Liver (tissue), 9 donors: ENCODE data around the gene CKM. TPM values are rescaled to one million over a fixed set of nuclear protein-coding genes. Genes with fewer than 3 reads are reported as not detected.

Experiments
- DNase-seq: peaks from one replicate; pipeline ENCODE4 v3.0.0-alpha.2; 2017; ENCODE audit warnings: low spot score
- H3K27ac ChIP-seq, 2 donors: one replicate each; pipeline ENCODE4 v1.7.0; 2013; ENCODE audit warnings: inconsistent platforms in 2 of 2, low read length in 2 of 2, control low read depth in 1 of 2, low read depth in 1 of 2, mild to moderate bottlenecking in 1 of 2
- H3K27me3 ChIP-seq, 4 donors: one replicate each; pipeline versions ENCODE4 v1.6.1 to v1.7.0; 2013; ENCODE audit warnings: low read length in 3 of 4, inconsistent platforms in 1 of 4, mild to moderate bottlenecking in 1 of 4, moderate library complexity in 1 of 4; ENCODE audit not compliant: control insufficient read depth in 4 of 4, insufficient read depth in 4 of 4
- H3K36me3 ChIP-seq, 4 donors: one replicate each; pipeline versions ENCODE4 v1.6.1 to v1.7.0; 2013; ENCODE audit warnings: low read length in 3 of 4, mild to moderate bottlenecking in 3 of 4, low read depth in 1 of 4, moderate library complexity in 1 of 4; ENCODE audit not compliant: control insufficient read depth in 4 of 4, insufficient read depth in 3 of 4
- H3K4me1 ChIP-seq, 4 donors: one replicate each; pipeline versions ENCODE4 v1.6.1 to v1.7.0; 2013; ENCODE audit warnings: low read length in 3 of 4, mild to moderate bottlenecking in 3 of 4, moderate library complexity in 1 of 4; ENCODE audit not compliant: control insufficient read depth in 4 of 4, insufficient read depth in 4 of 4
- H3K4me3 ChIP-seq, 3 donors: one replicate each; pipeline versions ENCODE4 v1.6.1 to v1.7.0; 2013; ENCODE audit warnings: low read length in 3 of 3, control low read depth in 1 of 3, low read depth in 1 of 3, mild to moderate bottlenecking in 1 of 3
- H3K9ac ChIP-seq, 2 donors: one replicate each; pipeline ENCODE4 v1.7.0; 2013; ENCODE audit warnings: low read length in 2 of 2, mild to moderate bottlenecking in 2 of 2, moderate library complexity in 2 of 2, control low read depth in 1 of 2, low read depth in 1 of 2
- H3K9me3 ChIP-seq, 4 donors: one replicate each; pipeline versions ENCODE4 v1.6.1 to v1.7.0; 2013; ENCODE audit warnings: low read length in 3 of 4; ENCODE audit not compliant: control insufficient read depth in 4 of 4
- CTCF ChIP-seq: fragments of 150-350 bp; IDR thresholded peaks from 2 replicates; pipeline ENCODE4 v1.5.1; 2017; ENCODE audit warnings: improper control_type of control experiment, low read depth, low read length; ENCODE audit not compliant: missing input control
- EGR1 ChIP-seq, 2 donors: IDR thresholded peaks; 2 replicates each; pipeline ENCODE4 v1.6.1; 2016 to 2018; ENCODE audit warnings: antibody characterized with exemption in 2 of 2, low read depth in 2 of 2
- FOXA1 ChIP-seq: IDR thresholded peaks from 2 replicates; pipeline ENCODE4 v1.6.1; 2016; ENCODE audit warnings: antibody characterized with exemption
- FOXA2 ChIP-seq: IDR thresholded peaks from 2 replicates; pipeline ENCODE4 v1.6.1; 2016; ENCODE audit warnings: antibody characterized with exemption
- GABPA ChIP-seq, 2 donors: IDR thresholded peaks in 1 of 2; conservative IDR thresholded peaks in 1 of 2; 2 replicates each; pipeline ENCODE4 v1.6.1; 2016; ENCODE audit warnings: antibody characterized with exemption in 2 of 2, mild to moderate bottlenecking in 1 of 2, moderate library complexity in 1 of 2
- HNF4A ChIP-seq, 2 donors: conservative IDR thresholded peaks; 2 replicates each; pipeline ENCODE4 v1.6.1; 2016; ENCODE audit warnings: antibody characterized with exemption in 2 of 2, mild to moderate bottlenecking in 2 of 2
- HNF4G ChIP-seq: IDR thresholded peaks from 2 replicates; pipeline ENCODE4 v1.6.1; 2016; ENCODE audit warnings: antibody characterized with exemption
- JUND ChIP-seq, 2 donors: IDR thresholded peaks; 2 replicates each; pipeline ENCODE4 v1.6.1; 2016; ENCODE audit warnings: antibody characterized with exemption in 2 of 2
- NR2F2 ChIP-seq: IDR thresholded peaks from 2 replicates; pipeline ENCODE4 v1.6.1; 2016; ENCODE audit warnings: antibody characterized with exemption
- RAD21 ChIP-seq, 2 donors: IDR thresholded peaks; 2 replicates each; pipeline ENCODE4 v1.6.1; 2016; ENCODE audit warnings: antibody characterized with exemption in 2 of 2, mild to moderate bottlenecking in 2 of 2
- RXRA ChIP-seq, 2 donors: IDR thresholded peaks; 2 replicates each; pipeline ENCODE4 v1.6.1; 2017 to 2018; ENCODE audit warnings: antibody characterized with exemption in 2 of 2, mild to moderate bottlenecking in 1 of 2
- SP1 ChIP-seq: IDR thresholded peaks from 2 replicates; pipeline ENCODE4 v1.6.1; 2018; ENCODE audit warnings: antibody characterized with exemption, mild to moderate bottlenecking
- TAF1 ChIP-seq: conservative IDR thresholded peaks from 2 replicates; pipeline ENCODE4 v1.6.1; 2016; ENCODE audit warnings: antibody characterized with exemption, mild to moderate bottlenecking
- YY1 ChIP-seq: IDR thresholded peaks from 2 replicates; pipeline ENCODE4 v1.6.1; 2016; ENCODE audit warnings: antibody characterized with exemption, mild to moderate bottlenecking
- WGBS: extraction: QIAGEN DNeasy Blood & Tissue Kit; methylation state at CpG from one replicate; pipeline ENCODE4 v1.1.7; 2013; 5-methylcytosine and 5-hydroxymethylcytosine counted together
- polyA plus RNA-seq, 2 donors: library from polyadenylated mRNA; stranded (reverse) in 1 of 2; unstranded in 1 of 2; fragments of 200-250 nt in 1 of 2; fragments of >200 nt in 1 of 2; fragmentation: Nextera tagmentation in 1 of 2; extraction: Ambion mirVana in 1 of 2; gene quantifications; one replicate each; pipeline versions ENCODE4 v1.2.1 to v1.2.3, GENCODE V29; 2013 to 2015
- total RNA-seq, 2 donors: library from RNA; depleted of rRNA; stranded (reverse); fragments of >200 nt; gene quantifications; one replicate each; pipeline ENCODE4 v1.2.3, GENCODE V29; 2014
- TF ChIP-seq, protein P1 (sequence below): IDR thresholded peaks from 2 replicates; pipeline ENCODE4 v1.6.1; 2016; ENCODE audit warnings: antibody characterized with exemption
- TF ChIP-seq, protein P2 (sequence below): IDR thresholded peaks from 2 replicates; pipeline ENCODE4 v1.6.1; 2016; ENCODE audit warnings: antibody characterized with exemption
- TF ChIP-seq, protein P3 (sequence below): IDR thresholded peaks from 2 replicates; pipeline ENCODE4 v1.6.1; 2016; ENCODE audit warnings: antibody characterized with exemption, mild to moderate bottlenecking
- TF ChIP-seq, protein P4 (sequence below): IDR thresholded peaks from 2 replicates; pipeline ENCODE4 v1.6.1; 2016; ENCODE audit warnings: antibody characterized with exemption
- donor health status: healthy.
- donor health status: healthy.
- donor health status: healthy.
- donor health status: healthy.
- donor health status: healthy.

The CKM gene
- total and polyA plus RNA-seq, 4 donors, result 0.05 to 0.37 (median 0.17) TPM; not detected in 1

GRCh38 chr19:45283443-45284033 is 39.1 kb downstream of the CKM start:
- H3K27me3 ChIP-seq, result no peaks in the 10 kb centered on the region
- no peaks in the 10 kb centered on the region for H3K9me3 ChIP-seq
- no peak overlapping the region for H3K9ac ChIP-seq
- DNase-seq, result no peak
- peaks cover 0 to 10% (median 4%) of the 10 kb centered on the region in 4 donors for H3K36me3 ChIP-seq
- TF ChIP-seq JUND (IDR thresholded peaks at IDR 0.05) (peak in 1 of 2 donors; percentile 19), RXRA (IDR thresholded peaks at IDR 0.05) (no peak), GABPA (IDR thresholded peaks at IDR 0.05 in 1 of 2, conservative IDR thresholded peaks at IDR 0.05 in 1 of 2) (no peak)
- TF ChIP-seq, protein P1, sequence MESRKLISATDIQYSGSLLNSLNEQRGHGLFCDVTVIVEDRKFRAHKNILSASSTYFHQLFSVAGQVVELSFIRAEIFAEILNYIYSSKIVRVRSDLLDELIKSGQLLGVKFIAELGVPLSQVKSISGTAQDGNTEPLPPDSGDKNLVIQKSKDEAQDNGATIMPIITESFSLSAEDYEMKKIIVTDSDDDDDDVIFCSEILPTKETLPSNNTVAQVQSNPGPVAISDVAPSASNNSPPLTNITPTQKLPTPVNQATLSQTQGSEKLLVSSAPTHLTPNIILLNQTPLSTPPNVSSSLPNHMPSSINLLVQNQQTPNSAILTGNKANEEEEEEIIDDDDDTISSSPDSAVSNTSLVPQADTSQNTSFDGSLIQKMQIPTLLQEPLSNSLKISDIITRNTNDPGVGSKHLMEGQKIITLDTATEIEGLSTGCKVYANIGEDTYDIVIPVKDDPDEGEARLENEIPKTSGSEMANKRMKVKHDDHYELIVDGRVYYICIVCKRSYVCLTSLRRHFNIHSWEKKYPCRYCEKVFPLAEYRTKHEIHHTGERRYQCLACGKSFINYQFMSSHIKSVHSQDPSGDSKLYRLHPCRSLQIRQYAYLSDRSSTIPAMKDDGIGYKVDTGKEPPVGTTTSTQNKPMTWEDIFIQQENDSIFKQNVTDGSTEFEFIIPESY, result no peak
- H3K4me1 ChIP-seq, result peaks cover 5 to 28% (median 19%) of the 10 kb centered on the region in 4 donors
- WGBS, result 58% methylated on average over 7 of the region's 7 CpGs
- peak overlapping the region; percentile 8 to 43 for H3K27ac ChIP-seq
- no peak overlapping the region for H3K4me3 ChIP-seq

DNA sequence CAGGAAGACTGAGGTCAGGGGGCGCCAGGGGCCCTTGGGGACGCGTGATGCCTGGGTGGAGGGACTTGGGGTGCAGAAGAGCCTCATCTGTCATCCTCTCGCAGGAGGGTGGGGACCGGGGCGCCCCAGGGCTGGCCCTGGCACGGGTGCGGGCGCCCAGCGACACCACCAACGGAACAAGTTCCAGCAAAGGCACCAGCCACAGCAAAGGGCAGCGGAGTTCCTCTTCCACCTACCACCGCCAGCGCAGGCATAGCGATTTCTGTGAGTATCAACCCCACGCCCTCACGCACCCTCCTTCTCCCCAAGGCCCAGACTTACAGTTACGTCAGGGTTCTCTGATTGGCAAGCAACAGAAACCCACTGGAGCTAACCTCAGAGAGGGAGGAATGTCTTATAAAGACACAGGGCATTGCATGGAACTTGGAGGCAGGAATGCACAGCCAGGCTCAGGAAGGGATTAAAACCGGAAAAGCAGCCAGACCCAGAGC is 42.2 kb downstream of the CKM start:
- H3K4me3 ChIP-seq, result peak overlapping the region in 1 of 3 donors; percentile 1
- no peaks in the 10 kb centered on the region for H3K27me3 ChIP-seq
- peaks cover 5 to 34% (median 23%) of the 10 kb centered on the region in 4 donors for H3K4me1 ChIP-seq
- peak overlapping the region; percentile 87 to 89 for H3K27ac ChIP-seq
- WGBS, result 48% methylated on average over 19 of the region's 19 CpGs
- peaks cover 0 to 11% (median 4%) of the 10 kb centered on the region in 4 donors for H3K36me3 ChIP-seq
- no peak for TF ChIP-seq JUND (IDR thresholded peaks at IDR 0.05)
- TF ChIP-seq FOXA2, result no peak
- H3K9ac ChIP-seq, result peak overlapping the region in 1 of 2 donors; percentile 58
- no peaks in the 10 kb centered on the region for H3K9me3 ChIP-seq
- DNase-seq, result no peak

DNA sequence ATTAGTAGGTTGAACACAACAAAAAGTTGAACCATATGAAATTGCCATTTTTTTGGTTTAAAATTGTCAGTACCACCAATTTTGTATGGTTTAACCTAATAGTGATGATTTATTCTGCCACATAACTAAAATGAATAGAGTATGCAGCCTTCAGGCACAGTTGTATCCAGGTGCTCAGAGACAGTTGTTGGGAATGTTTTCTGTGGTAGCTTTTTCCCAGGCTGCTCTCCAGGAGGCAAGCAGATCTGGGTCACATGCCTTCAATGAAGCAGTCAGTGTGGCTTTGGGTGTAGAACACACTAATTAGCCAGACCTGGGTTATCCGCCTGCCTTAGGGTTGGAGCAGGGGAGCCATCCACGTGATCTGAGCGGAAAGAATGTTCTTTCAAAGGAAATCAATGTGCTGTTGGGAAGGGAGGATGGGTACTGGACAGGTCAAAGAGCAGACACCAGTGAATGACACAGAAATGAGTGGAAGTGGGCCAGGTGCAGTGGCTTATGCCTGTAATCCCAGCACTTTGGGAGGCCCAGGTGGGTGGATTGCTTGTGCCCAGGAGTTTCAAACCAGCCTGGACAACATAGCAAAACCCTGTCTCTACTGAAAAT is 43.0 kb downstream of the CKM start:
- H3K9ac ChIP-seq, result peak overlapping the region in 1 of 2 donors; percentile 58
- H3K27me3 ChIP-seq, result no peaks in the 10 kb centered on the region
- H3K4me1 ChIP-seq, result peaks cover 5 to 36% (median 24%) of the 10 kb centered on the region in 4 donors
- H3K4me3 ChIP-seq, result no peak overlapping the region
- H3K9me3 ChIP-seq, result no peaks in the 10 kb centered on the region
- H3K36me3 ChIP-seq, result peaks cover 0 to 11% (median 6%) of the 10 kb centered on the region in 4 donors
- DNase-seq, result peak; percentile 40
- 32% methylated on average over 3 of the region's 3 CpGs for WGBS
- H3K27ac ChIP-seq, result peak overlapping the region; percentile 87 to 89
- TF ChIP-seq HNF4G (peak; percentile 69), TAF1 (no peak), RAD21 (IDR thresholded peaks at IDR 0.05) (peak; percentile 47 to 65), SP1 (peak; percentile 95), EGR1 (IDR thresholded peaks at IDR 0.05; ENCODE audit: low read depth in 2 of 2) (peak; percentile 62 to 87), NR2F2 (peak; percentile 88), FOXA1 (peak; percentile 78), CTCF (no peak), GABPA (IDR thresholded peaks at IDR 0.05 in 1 of 2, conservative IDR thresholded peaks at IDR 0.05 in 1 of 2) (peak in 1 of 2 donors; percentile 67), HNF4A (conservative IDR thresholded peaks at IDR 0.05) (peak; percentile 89 to 92), YY1 (peak; percentile 82), FOXA2 (peak; percentile 69), RXRA (IDR thresholded peaks at IDR 0.05) (peak; percentile 93 to 99), JUND (IDR thresholded peaks at IDR 0.05) (peak; percentile 73 to 88)
- TF ChIP-seq, protein P2, sequence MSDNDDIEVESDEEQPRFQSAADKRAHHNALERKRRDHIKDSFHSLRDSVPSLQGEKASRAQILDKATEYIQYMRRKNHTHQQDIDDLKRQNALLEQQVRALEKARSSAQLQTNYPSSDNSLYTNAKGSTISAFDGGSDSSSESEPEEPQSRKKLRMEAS, result peak; percentile 97
- TF ChIP-seq, protein P3, sequence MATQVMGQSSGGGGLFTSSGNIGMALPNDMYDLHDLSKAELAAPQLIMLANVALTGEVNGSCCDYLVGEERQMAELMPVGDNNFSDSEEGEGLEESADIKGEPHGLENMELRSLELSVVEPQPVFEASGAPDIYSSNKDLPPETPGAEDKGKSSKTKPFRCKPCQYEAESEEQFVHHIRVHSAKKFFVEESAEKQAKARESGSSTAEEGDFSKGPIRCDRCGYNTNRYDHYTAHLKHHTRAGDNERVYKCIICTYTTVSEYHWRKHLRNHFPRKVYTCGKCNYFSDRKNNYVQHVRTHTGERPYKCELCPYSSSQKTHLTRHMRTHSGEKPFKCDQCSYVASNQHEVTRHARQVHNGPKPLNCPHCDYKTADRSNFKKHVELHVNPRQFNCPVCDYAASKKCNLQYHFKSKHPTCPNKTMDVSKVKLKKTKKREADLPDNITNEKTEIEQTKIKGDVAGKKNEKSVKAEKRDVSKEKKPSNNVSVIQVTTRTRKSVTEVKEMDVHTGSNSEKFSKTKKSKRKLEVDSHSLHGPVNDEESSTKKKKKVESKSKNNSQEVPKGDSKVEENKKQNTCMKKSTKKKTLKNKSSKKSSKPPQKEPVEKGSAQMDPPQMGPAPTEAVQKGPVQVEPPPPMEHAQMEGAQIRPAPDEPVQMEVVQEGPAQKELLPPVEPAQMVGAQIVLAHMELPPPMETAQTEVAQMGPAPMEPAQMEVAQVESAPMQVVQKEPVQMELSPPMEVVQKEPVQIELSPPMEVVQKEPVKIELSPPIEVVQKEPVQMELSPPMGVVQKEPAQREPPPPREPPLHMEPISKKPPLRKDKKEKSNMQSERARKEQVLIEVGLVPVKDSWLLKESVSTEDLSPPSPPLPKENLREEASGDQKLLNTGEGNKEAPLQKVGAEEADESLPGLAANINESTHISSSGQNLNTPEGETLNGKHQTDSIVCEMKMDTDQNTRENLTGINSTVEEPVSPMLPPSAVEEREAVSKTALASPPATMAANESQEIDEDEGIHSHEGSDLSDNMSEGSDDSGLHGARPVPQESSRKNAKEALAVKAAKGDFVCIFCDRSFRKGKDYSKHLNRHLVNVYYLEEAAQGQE, result peak; percentile 87
- TF ChIP-seq, protein P4, sequence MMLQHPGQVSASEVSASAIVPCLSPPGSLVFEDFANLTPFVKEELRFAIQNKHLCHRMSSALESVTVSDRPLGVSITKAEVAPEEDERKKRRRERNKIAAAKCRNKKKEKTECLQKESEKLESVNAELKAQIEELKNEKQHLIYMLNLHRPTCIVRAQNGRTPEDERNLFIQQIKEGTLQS, result peak; percentile 70
